ENCODE results near the gene RICTOR. TPM values are rescaled to one million over a fixed set of nuclear protein-coding genes. Genes with fewer than 3 reads are reported as not detected.
A peak's percentile ranks its signal among the peaks of the same experiment; 100 is the strongest.
"Not testable (repeated sequence)": the region's sequence is repeated elsewhere in the genome, so short reads cannot be mapped to it uniquely, and the experiment has no call there.

Gene RICTOR
- total RNA-seq, 2 experiments from 2014 or later, result 48.1 to 48.5 TPM

DNA sequence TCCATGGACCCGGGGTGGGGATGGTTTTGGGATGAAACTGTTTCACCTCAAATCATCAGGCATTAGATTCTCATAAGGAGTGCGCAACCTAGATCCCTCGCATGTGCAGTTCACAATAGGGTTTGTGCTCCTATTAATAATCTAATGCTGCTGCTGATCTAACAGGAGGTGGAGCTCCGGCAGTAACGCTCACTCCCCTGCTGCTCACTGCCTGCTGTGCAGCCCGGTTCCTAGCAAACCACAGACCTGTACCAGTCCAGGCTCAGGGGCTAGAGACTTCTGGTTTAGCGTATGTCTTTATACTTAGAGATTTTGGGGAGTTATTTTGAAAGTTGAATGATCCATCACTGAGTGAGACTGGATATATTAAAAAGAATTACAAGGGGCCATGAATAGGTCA is 50.2 kb downstream of the RICTOR start:
- CTCF ChIA-PET, result no interaction called here
- POLR2A ChIA-PET, result no interaction called here
- DNase-seq, result no peak
- Mint-ChIP-seq H3K4me3 (no peak overlapping the region), H3K27ac (no peak overlapping the region), H3K27me3 (no peaks in the 10 kb centered on the region), H3K4me1 (peaks cover 26% of the 10 kb centered on the region), H3K9me3 (peaks cover 10% of the 10 kb centered on the region), H3K36me3 (ENCODE audit: low read depth) (peaks cover 69% of the 10 kb centered on the region)

DNA sequence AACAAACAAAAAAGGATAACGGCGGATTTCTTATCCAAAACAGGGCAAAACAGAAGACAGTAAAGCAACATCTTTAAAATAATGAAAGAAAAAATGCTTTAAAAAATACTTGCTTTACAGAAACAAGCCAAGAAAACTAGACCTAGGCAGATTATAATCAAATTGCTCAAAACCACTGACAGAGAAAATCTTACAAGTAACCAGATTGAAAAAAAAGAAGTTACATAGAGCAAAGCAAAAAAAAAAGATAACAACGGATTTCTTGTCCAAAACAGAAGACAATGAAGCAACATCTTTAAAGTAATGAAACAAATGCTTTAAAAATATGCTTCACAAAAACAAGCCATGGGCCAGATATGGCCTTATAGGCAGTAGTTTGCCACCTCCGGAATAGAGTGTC is 51.1 kb downstream of the RICTOR start:
- Mint-ChIP-seq H3K36me3 (ENCODE audit: low read depth) (peaks cover 70% of the 10 kb centered on the region), H3K4me3 (no peak overlapping the region), H3K4me1 (peaks cover 27% of the 10 kb centered on the region), H3K9me3 (peaks cover 7% of the 10 kb centered on the region), H3K27ac (no peak overlapping the region), H3K27me3 (no peaks in the 10 kb centered on the region)
- ChIA-PET POLR2A (no interaction called here), CTCF (no interaction called here)
- no peak for DNase-seq

DNA sequence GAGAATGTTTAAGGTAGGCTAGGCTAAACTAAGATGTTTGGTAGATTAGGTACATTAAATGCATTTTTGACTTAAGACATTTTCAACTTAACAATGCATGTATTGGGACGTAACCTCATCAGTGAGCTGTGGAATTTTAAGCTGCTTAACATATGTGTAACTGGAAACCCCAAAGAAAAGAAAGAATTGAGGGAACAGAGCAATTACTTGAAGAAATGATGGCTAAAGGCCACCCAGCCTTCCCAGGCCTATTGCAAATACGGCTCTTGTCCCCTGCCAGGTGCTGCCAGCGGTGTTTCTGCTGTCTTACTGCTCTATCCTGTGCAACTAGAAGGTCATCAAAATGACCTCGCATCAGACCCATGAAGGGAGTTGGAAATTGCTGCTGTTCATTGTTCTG is 52.0 kb downstream of the RICTOR start:
- Mint-ChIP-seq H3K27ac (no peak overlapping the region), H3K36me3 (ENCODE audit: low read depth) (peaks cover 73% of the 10 kb centered on the region), H3K9me3 (peaks cover 3% of the 10 kb centered on the region)

DNA sequence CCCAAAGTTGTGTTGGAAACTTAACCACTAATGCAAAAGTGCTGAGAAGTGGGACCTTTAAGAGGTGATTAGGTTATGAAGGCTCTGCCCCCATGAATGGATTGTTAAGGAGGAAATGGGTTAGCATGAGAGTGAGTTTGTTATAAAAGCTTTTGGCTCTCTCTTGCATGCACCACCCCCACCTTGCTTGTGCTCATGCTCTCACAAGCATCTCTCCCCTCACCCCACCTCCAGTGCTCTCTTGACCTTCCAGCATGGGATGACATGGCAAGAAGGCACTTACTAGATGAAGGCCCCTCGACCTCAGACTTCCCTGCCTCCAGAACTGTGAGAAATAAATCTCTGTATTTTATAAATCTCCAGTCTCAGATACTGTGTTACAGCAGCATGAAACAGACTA is 52.8 kb downstream of the RICTOR start:
- Mint-ChIP-seq H3K9me3 (peaks cover 3% of the 10 kb centered on the region), H3K36me3 (ENCODE audit: low read depth) (peaks cover 72% of the 10 kb centered on the region), H3K27me3 (no peaks in the 10 kb centered on the region), H3K27ac (no peak overlapping the region), H3K4me3 (no peak overlapping the region), H3K4me1 (peaks cover 39% of the 10 kb centered on the region)
- CTCF ChIA-PET, result no interaction called here
- no peak for DNase-seq
- POLR2A ChIA-PET, result no interaction called here

More for the DNA sequence above, 52.0 kb downstream of the RICTOR start:
- CTCF ChIA-PET, result no interaction called here
- Mint-ChIP-seq H3K27me3 (no peaks in the 10 kb centered on the region), H3K4me3 (no peak overlapping the region), H3K4me1 (peaks cover 34% of the 10 kb centered on the region)
- POLR2A ChIA-PET, result no interaction called here
- DNase-seq, result no peak

DNA sequence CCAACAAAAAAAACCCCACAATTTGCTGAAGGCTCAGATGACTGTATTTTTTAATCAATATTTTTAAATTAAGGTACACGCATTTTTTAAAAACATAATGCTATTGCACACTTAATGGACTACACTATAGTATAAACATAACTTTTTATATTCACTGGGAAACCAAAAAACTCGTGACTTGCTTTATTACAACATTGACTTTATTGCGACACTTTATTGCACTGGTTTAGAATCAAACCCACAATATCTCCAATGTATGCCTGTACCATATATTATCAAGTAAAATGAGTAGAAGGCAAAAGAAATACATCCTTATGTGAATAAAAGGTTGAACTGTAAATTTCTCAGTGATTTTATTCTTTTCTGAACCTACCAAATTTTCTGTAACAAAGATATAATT is 53.7 kb downstream of the RICTOR start:
- peaks cover 72% of the 10 kb centered on the region for H3K36me3 Mint-ChIP-seq (ENCODE audit: low read depth)
- H3K27me3 Mint-ChIP-seq, result no peaks in the 10 kb centered on the region
- H3K4me3 Mint-ChIP-seq, result no peak overlapping the region
- peaks cover 48% of the 10 kb centered on the region for H3K4me1 Mint-ChIP-seq
- ChIA-PET CTCF (no interaction called here), POLR2A (no interaction called here)
- H3K9me3 Mint-ChIP-seq, result peaks cover 3% of the 10 kb centered on the region
- DNase-seq, result no peak
- H3K27ac Mint-ChIP-seq, result no peak overlapping the region

DNA sequence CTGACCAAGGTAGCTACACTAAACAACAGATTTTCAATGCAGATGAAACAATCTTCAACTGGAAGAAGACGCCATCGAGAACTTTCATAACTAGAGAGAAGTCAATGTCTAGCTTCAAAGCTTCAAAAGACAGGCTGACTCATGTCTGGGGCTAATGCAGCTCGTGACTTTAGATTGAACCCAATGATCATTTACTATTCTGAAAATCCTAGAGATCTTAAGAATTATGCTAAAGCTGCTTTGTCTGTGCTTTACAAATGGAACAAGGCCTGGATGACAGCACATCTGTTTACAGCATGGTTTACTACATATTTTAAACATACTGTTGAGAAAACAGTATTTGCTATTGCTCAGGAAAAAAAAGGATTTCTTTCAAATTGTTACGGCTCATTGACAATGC is 54.9 kb downstream of the RICTOR start:
- no peak overlapping the region for H3K4me3 Mint-ChIP-seq
- H3K27ac Mint-ChIP-seq, result no peak overlapping the region
- CTCF ChIA-PET, result no interaction called here
- H3K9me3 Mint-ChIP-seq, result peaks cover 3% of the 10 kb centered on the region
- POLR2A ChIA-PET, result no interaction called here
- no peaks in the 10 kb centered on the region for H3K27me3 Mint-ChIP-seq
- no peak for DNase-seq
- H3K4me1 Mint-ChIP-seq, result peaks cover 43% of the 10 kb centered on the region
- H3K36me3 Mint-ChIP-seq (ENCODE audit: low read depth), result peaks cover 69% of the 10 kb centered on the region

DNA sequence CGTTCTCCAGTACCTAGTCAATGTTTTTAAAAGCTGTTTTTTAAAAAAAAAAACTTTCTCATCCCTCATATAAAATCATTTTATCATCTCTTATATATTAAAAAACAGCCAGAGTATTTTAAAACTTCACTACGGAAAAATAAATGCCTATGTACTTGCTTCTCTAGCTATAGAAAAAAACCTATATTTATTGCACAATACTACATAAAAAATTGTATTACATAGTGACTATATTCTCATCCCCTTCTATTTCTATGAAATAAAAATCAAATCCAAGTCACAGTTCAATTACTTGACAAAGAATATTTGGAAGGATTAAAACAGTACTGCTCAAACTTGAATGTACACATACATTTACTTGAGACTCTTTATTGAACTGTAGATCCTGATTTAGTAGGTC is 56.7 kb downstream of the RICTOR start:
- H3K27me3 Mint-ChIP-seq, result no peaks in the 10 kb centered on the region
- CTCF ChIA-PET, result no interaction called here
- DNase-seq, result no peak
- H3K36me3 Mint-ChIP-seq (ENCODE audit: low read depth), result peaks cover 70% of the 10 kb centered on the region
- H3K4me1 Mint-ChIP-seq, result peaks cover 33% of the 10 kb centered on the region
- POLR2A ChIA-PET, result no interaction called here
- H3K9me3 Mint-ChIP-seq, result peaks cover 9% of the 10 kb centered on the region
- H3K27ac Mint-ChIP-seq, result no peak overlapping the region
- no peak overlapping the region for H3K4me3 Mint-ChIP-seq

DNA sequence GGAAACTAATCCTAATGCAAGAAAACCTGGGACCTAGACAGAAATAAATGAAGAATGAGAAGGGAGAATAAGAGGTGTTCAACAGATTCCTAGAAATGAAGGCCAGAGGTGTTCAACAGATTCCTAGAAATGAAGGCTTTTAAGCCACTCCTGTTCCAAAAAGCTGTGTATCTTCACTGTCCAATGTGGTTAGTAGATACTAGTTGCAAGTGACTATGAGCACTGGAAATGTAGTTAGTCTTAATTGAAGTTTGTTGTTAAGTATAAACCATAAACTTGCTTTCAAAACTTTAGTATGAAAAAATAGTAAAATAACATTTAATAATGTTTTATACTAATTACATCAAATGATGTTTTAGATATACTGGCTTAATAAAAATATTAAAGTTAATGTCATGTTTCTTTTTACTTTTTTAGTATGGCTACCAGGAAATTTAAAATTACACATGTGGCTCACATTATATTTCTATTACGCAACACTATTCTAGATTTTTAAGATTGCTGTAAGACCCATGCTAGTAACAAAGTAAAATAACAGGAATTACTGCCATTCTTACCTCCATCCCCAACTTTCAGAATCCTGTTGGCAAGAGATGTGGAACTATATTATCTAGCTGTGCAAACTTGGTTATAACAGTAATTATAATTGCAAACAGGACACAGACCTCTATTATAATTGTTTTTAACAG is 57.5 kb downstream of the RICTOR start:
- CTCF ChIA-PET, result no interaction called here
- DNase-seq, result no peak
- peaks cover 14% of the 10 kb centered on the region for H3K9me3 Mint-ChIP-seq
- peaks cover 73% of the 10 kb centered on the region for H3K36me3 Mint-ChIP-seq (ENCODE audit: low read depth)
- POLR2A ChIA-PET, result no interaction called here
- H3K4me3 Mint-ChIP-seq, result no peak overlapping the region
- no peaks in the 10 kb centered on the region for H3K27me3 Mint-ChIP-seq
- H3K27ac Mint-ChIP-seq, result peak overlapping the region; percentile 50
- peaks cover 28% of the 10 kb centered on the region for H3K4me1 Mint-ChIP-seq

DNA sequence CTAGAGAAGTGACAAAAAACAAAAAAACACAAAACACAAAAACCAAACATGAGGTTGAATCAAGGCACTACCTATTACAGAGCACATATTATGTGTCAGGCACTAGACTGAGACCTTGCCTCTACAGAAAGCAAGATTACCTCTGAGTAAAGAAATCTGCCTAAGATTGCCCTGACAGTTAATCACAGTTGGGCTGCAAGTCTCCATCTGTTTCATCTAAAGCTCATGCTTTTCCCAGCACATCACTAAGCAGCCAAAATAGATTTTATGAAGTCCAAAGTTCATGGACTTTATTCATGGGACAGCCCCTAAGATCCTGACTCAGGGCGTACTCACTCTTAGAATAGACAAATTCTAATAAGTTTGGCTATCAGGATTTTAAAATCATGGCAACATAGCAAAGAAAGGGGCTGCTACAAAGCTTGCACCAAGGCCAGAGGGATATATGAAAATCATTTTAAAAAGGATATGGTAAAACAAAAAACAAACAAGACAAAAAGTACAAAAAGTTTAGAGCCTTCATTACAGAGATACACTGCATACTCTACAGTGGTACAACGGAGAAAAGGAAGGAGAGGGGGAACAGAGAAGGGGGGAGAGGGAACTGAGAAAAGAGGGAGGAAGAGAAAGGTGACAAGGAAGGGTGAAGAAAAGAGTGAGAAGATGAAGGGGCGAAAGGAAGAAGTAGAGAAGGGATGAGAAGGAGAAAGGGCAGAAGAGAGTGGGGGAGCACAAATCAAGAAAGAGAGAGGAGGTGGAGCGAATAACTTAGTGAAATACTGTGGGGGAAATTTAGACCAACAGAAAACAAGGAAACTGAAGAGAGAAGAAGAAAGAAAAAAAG is 58.2 kb downstream of the RICTOR start:
- peaks cover 74% of the 10 kb centered on the region for H3K36me3 Mint-ChIP-seq (ENCODE audit: low read depth)
- CTCF ChIA-PET, result interaction anchor here (0.6 kb wide), 1 partner anchor 273 kb away, joined by 3 read pairs; no protein-coding TSS in a partner anchor
- POLR2A ChIA-PET, result no interaction called here

DNA sequence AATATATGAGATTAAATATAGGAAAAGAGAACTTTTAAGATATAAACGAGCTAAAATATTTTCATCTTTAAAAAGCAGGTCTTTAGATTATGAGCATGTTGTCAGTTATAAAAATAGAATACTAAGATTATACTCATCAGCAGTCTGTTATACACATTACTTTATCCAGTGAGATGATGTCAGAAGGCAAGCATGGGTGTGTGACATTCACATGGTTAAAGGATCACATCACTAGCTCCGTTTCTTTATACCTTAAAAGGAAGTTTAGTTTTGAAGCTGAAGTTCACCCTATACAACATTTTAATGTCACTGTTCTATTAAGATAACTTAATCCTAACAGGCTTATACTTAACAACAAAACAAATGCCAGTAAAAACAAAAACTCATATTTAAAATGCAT is 59.6 kb downstream of the RICTOR start:
- no peak for DNase-seq
- no peak overlapping the region for H3K4me3 Mint-ChIP-seq
- peaks cover 24% of the 10 kb centered on the region for H3K4me1 Mint-ChIP-seq
- H3K27ac Mint-ChIP-seq, result no peak overlapping the region
- POLR2A ChIA-PET, result no interaction called here
- CTCF ChIA-PET, result no interaction called here
- no peaks in the 10 kb centered on the region for H3K27me3 Mint-ChIP-seq
- peaks cover 31% of the 10 kb centered on the region for H3K9me3 Mint-ChIP-seq
- H3K36me3 Mint-ChIP-seq (ENCODE audit: low read depth), result peaks cover 75% of the 10 kb centered on the region

More for the DNA sequence above, 58.2 kb downstream of the RICTOR start:
- DNase-seq, result no peak
- Mint-ChIP-seq H3K9me3 (peaks cover 21% of the 10 kb centered on the region), H3K4me1 (peaks cover 25% of the 10 kb centered on the region), H3K27ac (peak overlapping the region; percentile 50), H3K4me3 (no peak overlapping the region), H3K27me3 (no peaks in the 10 kb centered on the region)

DNA sequence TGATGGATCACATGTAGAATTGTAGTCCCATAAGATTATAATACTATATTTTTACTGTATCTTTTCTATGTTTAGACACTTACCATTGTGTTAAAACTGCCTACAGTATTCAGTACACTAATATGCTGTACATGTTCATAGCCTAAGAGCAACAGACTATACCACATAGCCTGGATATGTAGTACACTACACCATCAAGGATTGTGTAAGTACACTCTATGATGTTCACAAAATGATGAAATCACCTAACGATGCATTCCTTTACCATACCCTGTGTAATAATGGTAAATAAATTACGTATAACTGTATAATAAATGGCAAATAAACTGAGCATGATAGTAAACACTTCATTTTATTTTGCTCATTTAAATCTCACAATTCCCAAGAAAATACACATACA is 60.3 kb downstream of the RICTOR start:
- Mint-ChIP-seq H3K4me1 (peaks cover 21% of the 10 kb centered on the region), H3K9me3 (peaks cover 31% of the 10 kb centered on the region), H3K27ac (no peak overlapping the region), H3K27me3 (no peaks in the 10 kb centered on the region), H3K36me3 (ENCODE audit: low read depth) (peaks cover 69% of the 10 kb centered on the region), H3K4me3 (no peak overlapping the region)
- ChIA-PET POLR2A (no interaction called here), CTCF (no interaction called here)
- DNase-seq, result no peak

DNA sequence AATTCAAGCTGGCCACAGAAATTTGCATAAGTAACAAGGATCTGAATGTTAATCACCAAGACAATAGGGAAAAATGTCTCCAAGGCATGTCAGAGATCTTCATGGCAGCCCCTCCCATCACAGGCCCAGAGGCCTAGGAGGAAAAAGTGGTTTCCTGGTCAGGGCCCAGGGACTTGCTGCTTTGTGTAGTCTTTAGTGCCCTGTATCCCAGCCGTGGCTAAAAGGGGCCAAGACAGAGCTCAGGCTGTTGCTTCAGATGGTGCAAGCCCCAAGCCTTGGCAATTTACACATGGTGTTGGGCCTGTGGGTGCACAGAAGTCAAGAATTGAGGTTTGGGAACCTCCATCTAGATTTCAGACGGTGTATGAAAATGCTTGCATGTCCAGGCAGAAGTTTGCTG is 63.2 kb downstream of the RICTOR start:
- DNase-seq, H3K27ac Mint-ChIP-seq, H3K27me3 Mint-ChIP-seq, H3K4me3 Mint-ChIP-seq, POLR2A ChIA-PET: not testable (repeated sequence)
- CTCF ChIA-PET, result interaction anchor here (1.3 kb wide), 1 partner anchor 9 kb away, joined by 3 read pairs; no protein-coding TSS in a partner anchor
- Mint-ChIP-seq H3K4me1 (peaks cover 11% of the 10 kb centered on the region), H3K9me3 (peaks cover 28% of the 10 kb centered on the region), H3K36me3 (ENCODE audit: low read depth) (peaks cover 48% of the 10 kb centered on the region)

DNA sequence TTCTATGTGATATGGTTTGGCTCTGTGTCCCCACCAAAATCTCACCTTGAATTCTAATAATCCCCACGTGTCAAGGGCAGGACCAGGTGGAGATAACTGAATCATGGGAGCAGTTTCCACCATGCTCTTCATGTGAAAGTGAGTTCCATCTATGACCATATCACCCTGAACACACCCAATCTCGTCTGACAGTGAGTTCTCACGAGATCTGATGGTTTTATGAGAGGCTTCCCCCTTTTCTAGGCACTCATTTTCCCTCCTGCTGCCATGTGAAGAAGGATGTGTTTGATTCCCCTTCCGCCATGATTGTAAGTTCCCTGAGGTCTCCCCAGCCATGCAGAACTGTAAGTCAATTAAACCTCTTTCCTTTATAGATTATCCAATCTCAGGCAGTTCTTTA is 64.2 kb downstream of the RICTOR start:
- CTCF ChIA-PET, result no interaction called here
- Mint-ChIP-seq H3K4me1 (peaks cover 14% of the 10 kb centered on the region), H3K36me3 (ENCODE audit: low read depth) (peaks cover 46% of the 10 kb centered on the region)

More for the DNA sequence above, 64.2 kb downstream of the RICTOR start:
- DNase-seq, result no peak
- H3K27me3 Mint-ChIP-seq, result no peaks in the 10 kb centered on the region
- peaks cover 28% of the 10 kb centered on the region for H3K9me3 Mint-ChIP-seq
- H3K4me3 Mint-ChIP-seq, result no peak overlapping the region
- POLR2A ChIA-PET, result no interaction called here
- no peak overlapping the region for H3K27ac Mint-ChIP-seq
